ENCODE measurements around the gene NR1I3.

DNA sequence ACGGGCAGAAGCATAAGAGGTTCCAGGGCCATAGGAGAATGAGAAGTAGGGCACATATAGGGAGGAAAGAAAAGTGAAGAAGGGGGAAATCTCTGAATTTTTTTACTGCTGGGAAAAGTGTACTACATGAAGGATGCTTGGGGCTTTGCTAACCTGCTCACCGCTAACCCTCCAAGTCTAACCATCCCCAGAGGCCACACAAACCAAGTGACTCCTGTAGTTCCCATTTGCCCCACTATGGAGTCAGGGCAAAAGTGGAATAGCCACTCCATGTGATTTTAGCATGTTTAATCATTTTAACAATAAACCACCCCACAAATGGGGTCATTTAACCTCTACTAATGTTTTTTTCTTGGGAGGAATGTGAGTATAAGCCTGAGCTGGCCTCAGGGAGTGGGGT is 47.1 kb upstream of the NR1I3 start:
- no peak for TF ChIP-seq CTCF (IDR thresholded peaks at IDR 0.05)
- TF ChIP-seq POLR2AphosphoS5 (IDR thresholded peaks at IDR 0.05), result no peak
